Measurements from ENCODE around the gene PPP1R3D.

Gene PPP1R3D

GRCh38 chr20:59948212-59948611 is 8.1 kb upstream of the PPP1R3D start:
- H3K27me3 ChIP-seq (ENCODE audit: control insufficient read depth, insufficient read depth, low read length), result no peaks in the 10 kb centered on the region
- no peaks in the 10 kb centered on the region for H3K9me3 ChIP-seq (ENCODE audit: control insufficient read depth, insufficient read depth, low read length)
- H3K27ac ChIP-seq (ENCODE audit: low read depth, low read length), result no peak overlapping the region
- H3K4me3 ChIP-seq (ENCODE audit: low read depth, low read length), result no peak overlapping the region
- peaks cover 21% of the 10 kb centered on the region for H3K36me3 ChIP-seq (ENCODE audit: control insufficient read depth, insufficient read depth, low read length)
- peaks cover 10% of the 10 kb centered on the region for H3K4me1 ChIP-seq (ENCODE audit: control insufficient read depth, insufficient read depth, low read length)
- H3K9ac ChIP-seq (ENCODE audit: low read depth, low read length), result no peak overlapping the region

GRCh38 chr20:59947376-59947775 is 7.3 kb upstream of the PPP1R3D start:
- no peak overlapping the region for H3K9ac ChIP-seq (ENCODE audit: low read depth, low read length)
- no peaks in the 10 kb centered on the region for H3K27me3 ChIP-seq (ENCODE audit: control insufficient read depth, insufficient read depth, low read length)
- H3K27ac ChIP-seq (ENCODE audit: low read depth, low read length), result no peak overlapping the region
- H3K9me3 ChIP-seq (ENCODE audit: control insufficient read depth, insufficient read depth, low read length), result no peaks in the 10 kb centered on the region
- H3K4me3 ChIP-seq (ENCODE audit: low read depth, low read length), result no peak overlapping the region
- peaks cover 10% of the 10 kb centered on the region for H3K4me1 ChIP-seq (ENCODE audit: control insufficient read depth, insufficient read depth, low read length)
- peaks cover 30% of the 10 kb centered on the region for H3K36me3 ChIP-seq (ENCODE audit: control insufficient read depth, insufficient read depth, low read length)

GRCh38 chr20:59945731-59946130 is 5.6 kb upstream of the PPP1R3D start:
- H3K27me3 ChIP-seq (ENCODE audit: control insufficient read depth, insufficient read depth, low read length), result no peaks in the 10 kb centered on the region
- no peak overlapping the region for H3K9ac ChIP-seq (ENCODE audit: low read depth, low read length)
- no peak overlapping the region for H3K4me3 ChIP-seq (ENCODE audit: low read depth, low read length)
- H3K27ac ChIP-seq (ENCODE audit: low read depth, low read length), result peak overlapping the region; percentile 50
- H3K9me3 ChIP-seq (ENCODE audit: control insufficient read depth, insufficient read depth, low read length), result no peaks in the 10 kb centered on the region
- H3K36me3 ChIP-seq (ENCODE audit: control insufficient read depth, insufficient read depth, low read length), result peaks cover 37% of the 10 kb centered on the region
- peaks cover 19% of the 10 kb centered on the region for H3K4me1 ChIP-seq (ENCODE audit: control insufficient read depth, insufficient read depth, low read length)

- H3K4me3 ChIP-seq (ENCODE audit: low read depth, low read length), result no peak overlapping the region
- no peak overlapping the region for H3K9ac ChIP-seq (ENCODE audit: low read depth, low read length)
- H3K27ac ChIP-seq (ENCODE audit: low read depth, low read length), result peak overlapping the region; percentile 50
- H3K4me1 ChIP-seq (ENCODE audit: control insufficient read depth, insufficient read depth, low read length), result peaks cover 19% of the 10 kb centered on the region
- H3K27me3 ChIP-seq (ENCODE audit: control insufficient read depth, insufficient read depth, low read length), result no peaks in the 10 kb centered on the region
- H3K36me3 ChIP-seq (ENCODE audit: control insufficient read depth, insufficient read depth, low read length), result peaks cover 37% of the 10 kb centered on the region
- no peaks in the 10 kb centered on the region for H3K9me3 ChIP-seq (ENCODE audit: control insufficient read depth, insufficient read depth, low read length)
These were observed 5.1 kb upstream of the PPP1R3D start for GRCh38 chr20:59945175-59945574.

- no peaks in the 10 kb centered on the region for H3K9me3 ChIP-seq (ENCODE audit: control insufficient read depth, insufficient read depth, low read length)
- no peaks in the 10 kb centered on the region for H3K27me3 ChIP-seq (ENCODE audit: control insufficient read depth, insufficient read depth, low read length)
- peaks cover 37% of the 10 kb centered on the region for H3K36me3 ChIP-seq (ENCODE audit: control insufficient read depth, insufficient read depth, low read length)
- no peak overlapping the region for H3K4me3 ChIP-seq (ENCODE audit: low read depth, low read length)
- no peak overlapping the region for H3K9ac ChIP-seq (ENCODE audit: low read depth, low read length)
- H3K27ac ChIP-seq (ENCODE audit: low read depth, low read length), result no peak overlapping the region
- H3K4me1 ChIP-seq (ENCODE audit: control insufficient read depth, insufficient read depth, low read length), result peaks cover 19% of the 10 kb centered on the region
These were observed 4.6 kb upstream of the PPP1R3D start for GRCh38 chr20:59944726-59945125.

GRCh38 chr20:59942245-59942644 is 2.1 kb upstream of the PPP1R3D start:
- no peak overlapping the region for H3K4me3 ChIP-seq (ENCODE audit: low read depth, low read length)
- H3K27ac ChIP-seq (ENCODE audit: low read depth, low read length), result no peak overlapping the region
- H3K27me3 ChIP-seq (ENCODE audit: control insufficient read depth, insufficient read depth, low read length), result peaks cover 17% of the 10 kb centered on the region
- peaks cover 37% of the 10 kb centered on the region for H3K36me3 ChIP-seq (ENCODE audit: control insufficient read depth, insufficient read depth, low read length)
- peaks cover 19% of the 10 kb centered on the region for H3K4me1 ChIP-seq (ENCODE audit: control insufficient read depth, insufficient read depth, low read length)
- H3K9me3 ChIP-seq (ENCODE audit: control insufficient read depth, insufficient read depth, low read length), result peaks cover 5% of the 10 kb centered on the region
- H3K9ac ChIP-seq (ENCODE audit: low read depth, low read length), result no peak overlapping the region

GRCh38 chr20:59940956-59941294 is 820 bp upstream of the PPP1R3D start:
- H3K4me1 ChIP-seq (ENCODE audit: control insufficient read depth, insufficient read depth, low read length), result peaks cover 17% of the 10 kb centered on the region
- peaks cover 5% of the 10 kb centered on the region for H3K9me3 ChIP-seq (ENCODE audit: control insufficient read depth, insufficient read depth, low read length)
- H3K36me3 ChIP-seq (ENCODE audit: control insufficient read depth, insufficient read depth, low read length), result peaks cover 37% of the 10 kb centered on the region
- peak overlapping the region; percentile 75 for H3K4me3 ChIP-seq (ENCODE audit: low read depth, low read length)
- H3K27me3 ChIP-seq (ENCODE audit: control insufficient read depth, insufficient read depth, low read length), result peaks cover 17% of the 10 kb centered on the region
- H3K27ac ChIP-seq (ENCODE audit: low read depth, low read length), result peak overlapping the region; percentile 92
- peak overlapping the region; percentile 91 for H3K9ac ChIP-seq (ENCODE audit: low read depth, low read length)

- peaks cover 11% of the 10 kb centered on the region for H3K4me1 ChIP-seq (ENCODE audit: control insufficient read depth, insufficient read depth, low read length)
These were observed 301 bp downstream of the PPP1R3D start for GRCh38 chr20:59939879-59940128.

GRCh38 chr20:59939052-59939878 is 840 bp downstream of the PPP1R3D start:
- peak overlapping the region; percentile 92 for H3K27ac ChIP-seq (ENCODE audit: low read depth, low read length)
- peaks cover 26% of the 10 kb centered on the region for H3K36me3 ChIP-seq (ENCODE audit: control insufficient read depth, insufficient read depth, low read length)
- H3K4me3 ChIP-seq (ENCODE audit: low read depth, low read length), result peak overlapping the region; percentile 75
- H3K9ac ChIP-seq (ENCODE audit: low read depth, low read length), result 0 out of 2 replicates have a peak overlapping the region, but pooled peaks have one; percentile 91
- H3K27me3 ChIP-seq (ENCODE audit: control insufficient read depth, insufficient read depth, low read length), result peaks cover 31% of the 10 kb centered on the region
- peaks cover 10% of the 10 kb centered on the region for H3K4me1 ChIP-seq (ENCODE audit: control insufficient read depth, insufficient read depth, low read length)
- H3K9me3 ChIP-seq (ENCODE audit: control insufficient read depth, insufficient read depth, low read length), result peaks cover 5% of the 10 kb centered on the region

More at GRCh38 chr20:59939879-59940128, 301 bp downstream of the PPP1R3D start:
- Histone ChIP-seq H3K4me3 (ENCODE audit: low read depth, low read length) (peak overlapping the region; percentile 75), H3K9me3 (ENCODE audit: control insufficient read depth, insufficient read depth, low read length) (peaks cover 5% of the 10 kb centered on the region), H3K27ac (ENCODE audit: low read depth, low read length) (peak overlapping the region; percentile 92), H3K9ac (ENCODE audit: low read depth, low read length) (0 out of 2 replicates have a peak overlapping the region, but pooled peaks have one; percentile 91), H3K27me3 (ENCODE audit: control insufficient read depth, insufficient read depth, low read length) (peaks cover 25% of the 10 kb centered on the region), H3K36me3 (ENCODE audit: control insufficient read depth, insufficient read depth, low read length) (peaks cover 31% of the 10 kb centered on the region)

- Histone ChIP-seq H3K4me1 (ENCODE audit: control insufficient read depth, insufficient read depth, low read length) (peaks cover 12% of the 10 kb centered on the region), H3K4me3 (ENCODE audit: low read depth, low read length) (no peak overlapping the region), H3K36me3 (ENCODE audit: control insufficient read depth, insufficient read depth, low read length) (peaks cover 20% of the 10 kb centered on the region), H3K9me3 (ENCODE audit: control insufficient read depth, insufficient read depth, low read length) (peaks cover 5% of the 10 kb centered on the region), H3K27me3 (ENCODE audit: control insufficient read depth, insufficient read depth, low read length) (peaks cover 33% of the 10 kb centered on the region), H3K9ac (ENCODE audit: low read depth, low read length) (no peak overlapping the region), H3K27ac (ENCODE audit: low read depth, low read length) (no peak overlapping the region)
These were observed 1.4 kb downstream of the PPP1R3D start for GRCh38 chr20:59938696-59939051.

- Histone ChIP-seq H3K27me3 (ENCODE audit: control insufficient read depth, insufficient read depth, low read length) (peaks cover 33% of the 10 kb centered on the region), H3K4me3 (ENCODE audit: low read depth, low read length) (no peak overlapping the region), H3K9me3 (ENCODE audit: control insufficient read depth, insufficient read depth, low read length) (peaks cover 5% of the 10 kb centered on the region), H3K27ac (ENCODE audit: low read depth, low read length) (no peak overlapping the region), H3K9ac (ENCODE audit: low read depth, low read length) (no peak overlapping the region), H3K4me1 (ENCODE audit: control insufficient read depth, insufficient read depth, low read length) (peaks cover 12% of the 10 kb centered on the region), H3K36me3 (ENCODE audit: control insufficient read depth, insufficient read depth, low read length) (peaks cover 15% of the 10 kb centered on the region)
These were observed 1.9 kb downstream of the PPP1R3D start for GRCh38 chr20:59938221-59938620.
